GM21825 (cell line): ENCODE measurements around the gene CSMD2.
"Not testable (repeated sequence)": the region's sequence is repeated elsewhere in the genome, so short reads cannot be mapped to it uniquely, and the experiment has no call there.

Source experiments
- ATAC-seq: cut with Tn5 transposase; IDR thresholded peaks from one replicate; pipeline ENCODE4 v1.9.1; 2021; ENCODE audit warnings: mild to moderate bottlenecking, moderate library complexity; ENCODE audit not compliant: unreplicated experiment

Gene CSMD2

DNA sequence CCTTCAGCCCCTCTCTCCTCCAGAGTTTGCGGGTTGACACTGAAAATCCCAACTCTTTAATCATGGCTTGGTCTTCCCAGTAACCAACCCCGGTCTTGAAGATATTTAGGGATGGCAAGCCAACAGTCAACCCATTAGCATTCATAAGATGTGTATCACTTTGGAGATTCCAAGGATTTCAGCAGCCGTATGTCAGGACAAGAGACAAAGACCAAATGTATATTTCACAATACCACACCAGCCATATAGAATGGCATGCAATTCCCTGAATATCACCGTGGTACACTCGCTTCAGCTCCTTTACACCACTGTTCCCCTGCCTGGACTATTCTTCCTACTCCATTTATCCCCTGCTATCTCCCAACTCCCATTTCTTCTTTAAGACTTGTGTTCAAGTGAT, 109.2 kb downstream of the CSMD2 start:
- no peak for ATAC-seq

DNA sequence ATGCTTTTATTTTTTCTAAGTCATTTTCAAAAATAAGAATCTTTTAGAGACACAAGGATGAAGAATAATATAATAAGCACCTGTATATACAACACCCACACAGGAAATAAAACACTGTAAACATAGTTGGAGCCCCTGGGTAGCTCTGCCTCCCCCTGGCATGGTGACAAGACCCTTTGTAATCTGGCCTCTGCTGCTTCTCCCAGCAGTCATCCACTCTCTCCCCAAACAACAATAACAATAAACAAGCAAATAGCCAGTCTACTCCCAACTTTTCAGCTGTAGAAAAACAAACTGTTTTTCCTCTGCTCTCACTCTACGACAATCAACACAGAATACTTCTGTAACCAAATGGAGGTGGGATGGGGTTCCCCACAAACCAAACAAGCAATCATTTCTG, 110.1 kb downstream of the CSMD2 start:
- no peak for ATAC-seq

DNA sequence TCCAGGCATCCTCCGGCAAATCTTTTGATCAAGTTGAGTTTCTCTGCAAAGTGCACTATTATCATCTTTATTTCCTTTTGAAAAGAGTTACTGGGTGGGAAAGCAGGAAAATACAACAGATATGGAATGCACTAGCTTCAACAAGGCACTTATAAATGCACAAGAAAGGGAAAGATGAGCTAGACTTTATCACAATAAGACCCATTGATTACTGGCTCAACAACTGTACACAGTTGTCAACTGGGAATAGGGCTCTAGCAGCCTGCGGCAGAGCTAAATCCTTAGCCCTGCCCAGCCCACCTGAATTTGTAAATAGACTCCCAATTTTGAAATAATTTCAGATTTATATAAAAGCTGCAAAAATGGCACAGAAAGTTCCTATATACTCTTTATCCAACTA, 111.4 kb downstream of the CSMD2 start:
- ATAC-seq = no peak

DNA sequence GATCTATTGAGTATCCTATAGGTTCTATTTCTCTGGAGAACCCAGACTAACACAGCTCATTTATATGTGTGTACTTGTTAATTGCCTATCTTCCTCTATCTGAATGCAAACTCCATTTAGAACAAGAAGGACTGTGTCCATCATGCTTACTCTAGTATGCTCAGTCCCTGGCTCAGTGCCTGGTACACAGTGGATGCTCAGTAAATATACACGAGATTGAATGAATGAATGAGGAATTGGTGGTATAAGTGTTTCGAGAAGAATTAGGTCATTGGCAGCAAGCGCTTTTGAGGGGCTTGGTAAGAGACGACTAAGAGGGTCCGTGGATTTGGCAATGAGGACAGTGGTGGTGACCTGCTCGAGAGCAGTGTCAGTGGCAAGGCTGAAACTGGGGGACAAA, 112.5 kb downstream of the CSMD2 start:
- no peak for ATAC-seq

DNA sequence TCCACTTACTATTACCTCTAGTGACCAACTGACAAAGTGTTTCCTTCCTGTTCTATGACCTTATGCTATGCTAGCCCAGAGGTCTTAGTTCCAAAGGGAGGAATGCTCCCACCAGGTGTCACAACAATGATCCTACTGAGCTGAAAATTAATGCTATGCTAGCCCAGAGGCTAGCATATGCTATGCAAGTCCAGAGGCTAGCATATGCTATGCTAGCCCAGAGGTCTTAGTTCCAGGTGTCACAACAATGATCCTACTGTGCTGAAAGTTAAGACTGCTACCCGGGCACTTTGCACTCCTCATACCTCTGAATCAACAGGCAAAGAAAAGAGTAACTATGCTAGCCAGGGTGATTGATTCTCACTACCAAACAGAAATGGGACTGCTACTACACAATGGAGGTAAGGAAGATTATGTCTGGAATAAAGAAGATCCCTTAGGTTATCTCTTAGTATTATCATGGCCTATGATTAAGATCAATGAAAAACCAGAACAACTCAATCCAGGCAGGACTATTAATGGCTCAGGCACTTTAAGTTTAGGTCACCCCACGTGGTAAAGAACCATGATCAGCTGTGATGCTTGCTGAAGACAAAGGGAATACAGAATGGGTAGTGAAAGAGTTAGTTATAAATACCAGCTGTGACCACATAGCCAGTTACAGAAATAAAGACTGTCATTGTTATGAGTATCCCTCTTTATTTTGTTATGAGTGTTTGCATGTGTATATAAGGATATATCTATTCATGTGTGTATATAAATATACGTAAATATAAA, 114.1 kb downstream of the CSMD2 start:
- no peak for ATAC-seq

DNA sequence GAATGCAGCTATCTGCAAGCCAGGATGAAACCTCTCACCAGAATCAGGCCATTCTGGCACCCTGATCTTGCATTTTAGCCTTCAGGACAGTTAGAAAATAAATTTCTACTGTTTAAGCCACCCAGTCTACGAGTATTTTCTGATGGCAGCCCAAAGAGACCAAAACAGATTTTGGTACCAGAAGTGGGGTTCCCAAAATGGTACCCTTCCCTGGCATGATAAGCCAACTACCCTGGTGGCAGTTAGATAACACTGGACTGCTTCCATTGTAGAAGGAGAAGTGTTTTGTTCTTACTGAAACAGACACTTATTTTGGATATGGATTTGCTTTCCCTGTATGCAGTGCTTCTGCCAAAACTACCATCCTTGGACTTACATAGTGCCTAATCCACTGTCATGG, 115.0 kb downstream of the CSMD2 start:
- no peak for ATAC-seq

DNA sequence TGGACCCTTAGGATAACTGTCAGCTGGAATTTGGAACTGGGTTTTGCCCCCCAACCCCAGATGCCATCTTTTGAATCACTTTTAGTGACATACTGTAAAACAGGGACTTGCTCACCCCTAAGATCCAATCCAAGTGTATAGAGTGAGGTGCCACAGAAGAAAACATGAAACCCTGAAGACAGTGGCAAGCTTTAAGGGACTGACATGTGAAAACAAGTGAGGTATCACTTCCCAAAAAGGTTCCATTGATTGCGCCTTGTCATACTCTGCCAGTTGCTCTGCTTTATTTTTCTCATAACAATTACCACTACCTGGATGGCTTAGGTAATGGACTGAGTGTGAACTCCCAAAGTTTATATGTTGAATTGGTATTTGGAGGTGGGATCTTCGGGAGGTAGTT, 115.6 kb downstream of the CSMD2 start:
- no peak for ATAC-seq

DNA sequence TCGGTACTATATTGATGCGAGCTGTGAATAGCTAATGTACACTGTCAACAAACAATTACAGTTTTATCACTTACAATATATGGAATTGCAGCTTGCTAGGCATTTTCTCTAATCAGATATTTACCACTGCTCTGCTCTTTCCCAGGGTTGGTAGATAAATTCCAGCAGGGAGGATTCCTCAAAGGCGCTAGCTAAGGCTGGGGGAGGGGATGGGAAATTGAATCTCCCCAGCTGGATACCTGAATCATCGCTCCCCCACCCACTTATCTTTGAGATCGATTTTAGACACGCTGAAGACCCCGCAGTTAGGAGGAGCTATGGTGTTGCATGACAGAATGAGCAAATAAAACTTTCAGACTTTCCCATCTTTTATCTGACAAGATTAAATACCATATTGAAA, 127.2 kb downstream of the CSMD2 start:
- no peak for ATAC-seq

DNA sequence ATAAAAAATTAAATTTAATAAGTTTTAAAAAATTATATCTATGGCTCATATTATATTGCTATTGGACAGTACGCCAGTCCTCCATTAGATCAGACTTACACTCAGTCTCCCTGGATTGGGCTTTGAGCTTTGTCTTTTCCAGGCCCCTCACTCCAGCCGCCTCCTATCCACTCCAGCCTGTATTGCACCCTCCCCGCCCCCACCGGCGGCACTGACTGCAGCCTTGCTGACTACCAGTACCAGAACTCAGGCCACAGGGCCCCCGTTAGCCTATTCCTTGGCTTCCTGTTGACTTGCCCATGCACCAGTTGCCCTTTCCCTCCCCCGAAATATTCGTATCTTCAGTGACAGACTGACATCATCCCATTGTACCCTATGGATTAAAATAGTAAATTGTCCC, 127.9 kb downstream of the CSMD2 start:
- ATAC-seq = no peak

DNA sequence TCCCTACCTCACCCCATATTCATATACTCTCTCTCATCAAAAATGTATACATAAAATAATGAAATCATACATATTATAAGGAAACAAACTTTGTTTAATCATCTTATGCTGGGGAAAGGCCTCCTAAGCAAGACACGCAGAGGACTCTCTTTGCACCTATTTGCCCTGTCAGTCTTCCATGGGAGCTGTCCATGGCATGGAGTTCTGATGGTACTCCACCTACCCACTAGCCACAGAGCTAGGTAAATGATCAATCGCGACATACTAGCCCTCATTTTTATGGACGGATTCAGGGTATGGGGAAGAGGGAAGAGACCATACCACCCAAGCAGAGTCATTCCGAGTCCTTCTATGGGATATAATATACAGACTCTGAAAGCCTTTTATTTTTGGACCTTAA, 131.0 kb downstream of the CSMD2 start:
- ATAC-seq = no peak

DNA sequence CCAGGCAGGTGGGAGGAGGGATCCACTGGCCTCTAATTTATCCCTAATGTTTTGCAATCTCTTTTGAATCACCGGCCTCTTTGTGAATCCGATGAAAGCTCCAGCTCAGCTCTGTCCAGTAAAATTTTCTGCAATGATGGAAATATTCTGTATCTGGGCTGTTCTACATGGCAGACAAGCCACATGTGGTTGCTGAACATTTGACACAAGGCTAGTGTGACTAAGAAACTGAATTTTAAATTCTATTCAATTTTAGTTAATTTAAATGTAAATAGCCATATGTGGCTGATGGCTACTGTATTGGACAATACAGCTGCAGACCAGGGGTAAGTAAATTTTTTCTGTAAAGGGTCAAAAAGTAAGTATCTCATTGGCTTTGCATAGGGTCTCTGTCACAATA, 135.1 kb downstream of the CSMD2 start:
- ATAC-seq = no peak

DNA sequence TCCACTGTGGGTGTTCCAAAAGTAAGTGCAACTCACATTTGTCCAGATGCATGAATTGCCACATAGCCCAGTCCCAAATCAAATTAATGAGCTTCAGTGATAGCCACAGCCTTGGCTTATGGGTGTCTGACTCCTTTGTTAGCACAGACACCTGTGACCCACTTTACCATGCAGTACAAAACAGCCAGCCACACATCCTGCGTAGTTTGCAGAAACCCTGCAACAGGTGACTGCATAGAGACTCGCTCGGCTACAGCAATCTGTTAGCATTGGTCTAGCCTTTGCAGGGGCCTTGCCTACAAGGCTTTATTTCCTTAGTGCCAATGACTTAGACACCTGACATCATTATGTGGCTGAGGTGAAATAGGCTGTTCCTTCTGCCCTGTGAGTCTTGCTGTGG, 135.5 kb downstream of the CSMD2 start:
- no peak for ATAC-seq

DNA sequence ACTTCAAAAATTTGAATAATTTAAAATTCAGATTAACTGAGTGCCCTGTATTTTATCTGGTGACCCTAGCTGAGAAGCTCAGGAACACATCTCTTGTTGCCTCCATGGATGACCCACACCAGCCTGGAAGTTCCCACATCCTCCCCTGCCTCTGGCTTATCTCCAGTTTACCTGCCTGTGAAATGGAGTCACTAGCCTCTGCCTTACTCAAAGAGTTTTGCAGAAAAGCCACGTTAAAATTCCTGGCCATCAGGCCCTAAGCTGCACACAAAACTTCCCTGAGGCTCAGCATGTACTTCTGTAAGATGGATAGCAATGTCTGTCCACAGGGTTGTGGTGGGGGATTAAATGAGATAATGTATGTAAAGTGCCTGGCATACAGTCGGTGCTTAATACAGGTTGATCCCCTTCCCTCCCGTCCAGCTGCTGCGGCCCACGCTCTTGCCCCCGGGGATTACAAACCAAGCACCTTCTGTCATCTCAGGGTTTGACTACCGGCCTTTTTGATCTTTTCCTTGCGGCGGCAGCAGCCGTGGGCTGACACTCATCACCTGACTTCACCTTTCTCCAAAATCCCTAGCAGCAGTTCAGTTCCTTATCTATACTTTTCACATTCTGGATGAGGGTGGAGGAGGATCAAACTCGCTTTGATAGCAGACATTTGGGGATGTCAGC, 136.5 kb downstream of the CSMD2 start:
- no peak for ATAC-seq

DNA sequence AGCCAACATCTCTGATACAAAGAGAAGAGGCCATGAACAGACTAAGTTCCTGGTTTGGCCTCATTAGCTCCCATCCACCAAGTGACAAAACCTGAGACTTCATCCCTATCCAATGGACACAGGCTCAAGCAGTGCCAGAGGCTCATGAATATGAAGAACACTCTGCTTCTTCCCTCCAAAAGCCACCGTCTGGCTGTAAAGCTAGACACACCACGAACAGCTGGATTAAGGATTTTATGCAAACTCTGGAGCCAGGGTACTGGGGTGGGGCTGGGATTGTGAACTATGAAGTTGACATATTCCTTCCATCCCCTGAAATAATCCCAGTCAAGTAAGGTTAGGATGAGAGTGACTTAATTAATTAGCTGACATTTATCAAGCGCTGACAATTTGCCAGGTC, 139.4 kb downstream of the CSMD2 start:
- ATAC-seq = no peak

DNA sequence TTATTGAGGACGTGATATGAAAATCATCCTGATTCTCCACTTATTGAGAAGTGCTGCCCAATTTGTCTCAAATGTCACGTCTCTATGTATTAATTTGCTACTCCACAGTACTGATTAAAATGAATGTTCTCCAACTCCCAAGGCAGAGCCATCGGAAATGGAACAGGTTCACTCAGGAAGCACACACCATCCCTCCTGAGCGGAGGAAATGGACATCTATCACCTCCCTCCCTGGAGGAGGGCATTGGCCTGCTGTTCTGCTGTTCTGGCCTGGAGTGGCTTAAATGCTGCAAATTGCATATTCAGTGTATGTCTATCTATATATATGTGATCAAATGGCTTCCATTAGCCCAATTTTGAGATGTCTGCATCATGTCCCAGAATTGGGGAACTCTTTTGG, 140.5 kb downstream of the CSMD2 start:
- no peak for ATAC-seq

DNA sequence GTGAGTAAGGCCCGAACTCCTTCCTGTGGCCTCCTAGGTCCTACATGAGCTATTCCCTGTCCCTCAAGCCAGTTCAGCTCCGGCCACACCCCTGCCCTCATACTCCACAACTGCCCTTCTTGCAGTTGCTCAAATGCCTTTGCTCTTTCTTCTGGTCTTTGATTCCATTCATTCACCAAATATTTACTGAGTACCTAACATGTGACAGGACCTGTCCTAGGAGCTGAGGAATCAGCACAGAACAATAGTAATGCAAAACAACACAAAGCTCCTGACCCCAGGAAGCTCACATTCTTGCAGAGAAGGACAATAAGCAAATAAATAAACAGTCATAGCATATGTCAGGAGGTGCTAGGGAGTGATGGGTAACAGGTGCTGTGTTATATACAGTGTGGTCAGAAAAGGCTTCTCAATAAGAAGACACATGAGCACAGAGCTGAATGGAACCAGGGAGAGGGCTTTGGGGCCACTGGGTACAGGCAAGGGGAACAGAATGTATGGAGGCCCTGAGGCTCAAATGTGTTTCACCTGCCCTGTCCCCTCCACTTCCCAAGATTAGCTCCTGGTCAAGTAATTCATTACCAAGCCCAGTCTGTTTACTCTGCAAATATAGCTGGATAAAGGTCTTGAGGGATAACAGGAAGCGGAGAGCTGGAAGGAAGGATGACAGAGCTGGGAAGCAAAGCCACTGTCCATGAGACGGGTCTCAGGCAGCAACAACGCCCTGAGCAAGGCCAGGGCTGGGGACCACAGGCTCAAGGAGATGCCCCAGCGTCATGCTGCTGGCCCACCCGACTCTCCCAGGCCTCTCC, 145.1 kb downstream of the CSMD2 start:
- no peak for ATAC-seq

DNA sequence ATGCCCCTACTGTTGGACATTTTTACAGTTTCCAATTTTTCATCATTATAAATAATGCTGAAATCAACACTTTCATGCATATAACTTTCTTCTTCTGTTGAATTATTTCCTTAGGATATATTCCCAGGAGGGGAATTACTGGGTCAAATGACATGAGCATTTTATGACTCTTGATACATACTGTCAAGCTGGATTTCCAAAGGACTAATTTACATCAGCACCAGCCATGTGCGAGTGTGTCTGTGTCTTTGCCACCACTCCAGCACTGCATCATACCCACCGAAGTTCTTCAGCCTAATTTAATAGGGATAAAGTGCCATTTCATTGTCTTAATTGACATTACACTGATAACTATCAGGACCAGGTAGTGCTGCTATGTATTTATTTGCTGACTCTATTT, 146.7 kb downstream of the CSMD2 start:
- ATAC-seq = no peak

DNA sequence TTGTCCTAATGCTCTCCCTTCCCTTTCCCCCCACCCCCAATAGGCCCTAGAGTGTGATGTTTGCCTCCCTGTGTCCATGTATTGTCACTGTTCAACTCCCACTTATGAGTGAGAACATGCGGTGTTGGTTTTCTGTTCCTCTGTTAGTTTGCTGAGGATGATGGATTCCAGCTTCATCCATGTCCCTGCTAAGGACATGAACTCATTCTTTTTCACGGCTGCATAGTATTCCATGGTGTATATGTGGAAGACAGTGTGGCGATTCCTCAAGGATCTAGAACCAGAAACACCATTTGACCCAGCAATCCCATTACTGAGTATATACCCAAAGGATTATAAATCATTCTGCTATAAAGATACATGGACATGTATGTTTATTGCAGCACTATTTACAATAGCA, 148.7 kb downstream of the CSMD2 start:
- not testable (repeated sequence) for ATAC-seq

DNA sequence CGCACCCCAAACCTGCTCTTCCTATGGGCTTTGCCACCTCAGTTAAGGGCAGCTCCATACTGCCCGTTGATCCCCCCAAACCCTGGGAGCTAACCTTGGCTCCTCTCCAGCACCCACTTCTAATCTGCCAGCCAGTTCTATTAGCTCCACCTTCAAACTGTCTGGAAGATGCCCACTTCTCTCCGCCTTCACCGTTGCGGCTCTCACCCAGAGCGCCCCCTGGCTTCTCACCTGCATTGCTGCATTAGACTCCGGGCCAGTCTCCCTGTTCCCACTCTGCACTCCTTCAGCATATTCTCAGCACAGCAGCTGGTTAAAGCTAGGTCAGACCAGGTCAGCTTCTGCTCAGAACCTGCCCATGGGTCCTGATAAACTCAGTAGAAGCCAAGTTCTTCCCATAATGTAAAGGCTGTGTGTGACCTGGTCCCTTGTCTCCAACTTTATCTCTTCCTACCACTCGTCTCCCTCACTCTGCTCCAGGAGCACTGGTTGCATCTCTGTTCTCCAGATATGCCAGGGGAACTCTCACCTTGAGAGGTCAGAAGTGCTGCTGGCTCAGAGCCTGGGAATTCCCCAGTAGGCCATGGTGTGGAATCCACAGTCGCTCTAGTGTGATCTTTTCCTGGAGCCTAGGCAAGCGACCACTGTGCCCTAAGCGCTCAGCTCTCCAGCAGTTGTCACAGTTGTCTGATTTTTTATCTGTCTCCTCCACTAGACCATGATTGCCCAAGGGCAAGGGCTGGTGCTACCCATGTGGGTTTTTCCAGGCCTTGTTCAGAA, 150.9 kb downstream of the CSMD2 start:
- no peak for ATAC-seq

DNA sequence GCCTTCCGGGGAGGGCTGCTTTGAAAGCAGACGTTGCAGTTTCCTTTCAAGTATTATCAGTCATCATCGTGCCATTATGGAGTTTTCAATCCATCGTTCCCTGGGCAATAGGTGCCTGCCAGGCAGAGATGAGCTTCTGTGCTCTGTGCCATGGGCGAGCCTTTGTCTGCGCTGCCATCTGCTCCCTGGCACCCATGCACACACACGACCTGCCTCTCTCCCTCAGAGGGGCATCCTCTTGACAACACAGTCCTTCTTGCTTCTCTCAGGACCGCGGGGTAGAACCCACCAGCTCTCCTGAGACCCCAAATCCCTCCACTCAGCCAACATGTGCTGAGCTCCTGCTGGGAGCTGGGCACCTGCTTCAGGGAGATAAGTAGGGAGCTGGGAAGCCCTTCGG, 151.9 kb downstream of the CSMD2 start:
- ATAC-seq = no peak

DNA sequence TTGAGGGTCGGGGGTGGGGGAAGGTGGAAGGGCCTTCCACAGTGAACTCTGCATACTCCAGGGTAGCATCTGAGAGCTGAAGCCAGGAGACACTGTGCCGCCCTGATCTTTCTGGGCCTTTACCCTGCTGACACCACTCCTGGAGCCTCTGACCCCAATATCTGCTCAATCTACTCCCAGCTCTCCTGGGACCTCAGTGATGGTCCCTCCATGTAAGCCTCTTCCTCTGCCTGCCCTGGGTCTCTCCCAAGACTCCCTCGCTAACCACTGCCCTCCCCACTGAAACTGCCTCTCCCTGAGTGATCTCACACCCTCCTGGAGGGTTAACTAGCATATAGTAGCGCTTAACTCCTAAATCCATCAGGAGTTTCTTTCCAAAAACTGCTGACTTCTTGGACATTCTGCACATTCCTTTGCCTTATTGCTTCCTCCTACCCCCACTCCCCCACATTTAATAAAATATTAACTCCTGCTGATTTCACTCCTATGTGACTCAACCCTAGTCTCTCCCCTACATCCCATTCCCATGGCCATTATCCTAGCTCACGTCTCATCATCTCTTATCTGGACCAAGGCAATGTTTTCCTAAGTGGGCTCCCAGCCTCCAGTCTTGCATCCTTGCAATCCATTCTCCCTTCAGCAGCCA, 155.6 kb downstream of the CSMD2 start:
- ATAC-seq = no peak
